ENCODE data around the gene MCRIP2.

DNA sequence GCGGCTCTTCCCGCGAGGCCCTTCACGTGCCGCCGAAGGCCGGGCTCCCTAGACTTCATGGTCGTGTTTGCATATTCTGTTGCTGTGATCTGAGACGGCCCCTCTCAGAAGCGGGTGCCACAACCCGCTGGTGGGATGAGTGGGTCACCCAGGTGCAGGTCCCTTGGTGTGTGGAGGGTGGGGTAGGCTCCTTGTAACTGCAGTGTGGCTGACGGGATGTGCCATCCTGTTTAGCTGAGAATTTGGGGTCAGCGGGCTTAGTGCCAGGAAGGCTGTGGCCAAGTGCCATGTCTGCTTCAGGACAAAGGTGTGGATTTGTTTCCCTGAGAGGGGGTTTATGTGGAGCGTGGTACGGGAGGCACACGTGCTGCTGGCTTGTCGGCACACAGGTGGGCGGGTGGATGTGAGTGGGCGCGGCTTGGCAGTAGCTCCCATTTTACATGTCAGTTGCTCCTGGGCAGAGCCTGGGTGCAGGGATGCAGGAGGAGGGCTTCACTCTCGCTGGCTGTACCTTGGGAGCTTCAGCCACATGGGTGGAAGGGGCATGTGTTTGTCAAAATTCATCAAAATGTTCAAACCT, 20.0 kb upstream of the MCRIP2 start:
- no peak for TF ChIP-seq POLR2A (IDR thresholded peaks at IDR 0.05)
- TF ChIP-seq, protein P1, sequence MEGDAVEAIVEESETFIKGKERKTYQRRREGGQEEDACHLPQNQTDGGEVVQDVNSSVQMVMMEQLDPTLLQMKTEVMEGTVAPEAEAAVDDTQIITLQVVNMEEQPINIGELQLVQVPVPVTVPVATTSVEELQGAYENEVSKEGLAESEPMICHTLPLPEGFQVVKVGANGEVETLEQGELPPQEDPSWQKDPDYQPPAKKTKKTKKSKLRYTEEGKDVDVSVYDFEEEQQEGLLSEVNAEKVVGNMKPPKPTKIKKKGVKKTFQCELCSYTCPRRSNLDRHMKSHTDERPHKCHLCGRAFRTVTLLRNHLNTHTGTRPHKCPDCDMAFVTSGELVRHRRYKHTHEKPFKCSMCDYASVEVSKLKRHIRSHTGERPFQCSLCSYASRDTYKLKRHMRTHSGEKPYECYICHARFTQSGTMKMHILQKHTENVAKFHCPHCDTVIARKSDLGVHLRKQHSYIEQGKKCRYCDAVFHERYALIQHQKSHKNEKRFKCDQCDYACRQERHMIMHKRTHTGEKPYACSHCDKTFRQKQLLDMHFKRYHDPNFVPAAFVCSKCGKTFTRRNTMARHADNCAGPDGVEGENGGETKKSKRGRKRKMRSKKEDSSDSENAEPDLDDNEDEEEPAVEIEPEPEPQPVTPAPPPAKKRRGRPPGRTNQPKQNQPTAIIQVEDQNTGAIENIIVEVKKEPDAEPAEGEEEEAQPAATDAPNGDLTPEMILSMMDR (IDR thresholded peaks at IDR 0.05) = no peak
